Neutrophil (primary cell): Measurements from ENCODE around the gene STK32C.

Source experiments
- H3K27ac ChIP-seq: fragments of 200-600 bp; sonication (generic); 2 replicates; pipeline ENCODE4 v1.5.1; 2016; ENCODE audit warnings: mild to moderate bottlenecking, moderate library complexity
- H3K27me3 ChIP-seq: fragments of 200-600 bp; sonication (generic); 2 replicates; pipeline ENCODE4 v1.6.0; 2016; ENCODE audit warnings: mild to moderate bottlenecking
- H3K36me3 ChIP-seq: fragments of 200-600 bp; sonication (generic); 2 replicates; pipeline ENCODE4 v1.5.1; 2017
- H3K4me1 ChIP-seq, 2 experiments: fragments of 200-600 bp in 1 of 2; sonication (generic) in 1 of 2; 1 replicate in 1 of 2; 2 replicates in 1 of 2; pipeline versions ENCODE4 v1.5.1 to v1.6.1; 2013 to 2016; ENCODE audit warnings: low read depth in 1 of 2, low read length in 1 of 2, mild to moderate bottlenecking in 1 of 2, moderate library complexity in 1 of 2; ENCODE audit not compliant: control insufficient read depth in 1 of 2, insufficient read depth in 1 of 2
- H3K4me3 ChIP-seq, 2 experiments: fragments of 200-600 bp in 1 of 2; sonication (generic) in 1 of 2; 1 replicate in 1 of 2; 2 replicates in 1 of 2; pipeline ENCODE4 v1.5.1; 2013 to 2016; ENCODE audit warnings: low read depth in 1 of 2, low read length in 1 of 2, mild to moderate bottlenecking in 1 of 2, moderate library complexity in 1 of 2
- H3K9me3 ChIP-seq: fragments of 200-600 bp; sonication (generic); 2 replicates; pipeline ENCODE4 v1.5.1; 2016
- TF ChIP-seq, protein P1 (sequence below): fragments of 200-600 bp; sonication (generic); IDR thresholded peaks from 2 replicates; pipeline ENCODE4 v1.5.1; 2016; ENCODE audit warnings: antibody characterized with exemption

Gene STK32C

DNA sequence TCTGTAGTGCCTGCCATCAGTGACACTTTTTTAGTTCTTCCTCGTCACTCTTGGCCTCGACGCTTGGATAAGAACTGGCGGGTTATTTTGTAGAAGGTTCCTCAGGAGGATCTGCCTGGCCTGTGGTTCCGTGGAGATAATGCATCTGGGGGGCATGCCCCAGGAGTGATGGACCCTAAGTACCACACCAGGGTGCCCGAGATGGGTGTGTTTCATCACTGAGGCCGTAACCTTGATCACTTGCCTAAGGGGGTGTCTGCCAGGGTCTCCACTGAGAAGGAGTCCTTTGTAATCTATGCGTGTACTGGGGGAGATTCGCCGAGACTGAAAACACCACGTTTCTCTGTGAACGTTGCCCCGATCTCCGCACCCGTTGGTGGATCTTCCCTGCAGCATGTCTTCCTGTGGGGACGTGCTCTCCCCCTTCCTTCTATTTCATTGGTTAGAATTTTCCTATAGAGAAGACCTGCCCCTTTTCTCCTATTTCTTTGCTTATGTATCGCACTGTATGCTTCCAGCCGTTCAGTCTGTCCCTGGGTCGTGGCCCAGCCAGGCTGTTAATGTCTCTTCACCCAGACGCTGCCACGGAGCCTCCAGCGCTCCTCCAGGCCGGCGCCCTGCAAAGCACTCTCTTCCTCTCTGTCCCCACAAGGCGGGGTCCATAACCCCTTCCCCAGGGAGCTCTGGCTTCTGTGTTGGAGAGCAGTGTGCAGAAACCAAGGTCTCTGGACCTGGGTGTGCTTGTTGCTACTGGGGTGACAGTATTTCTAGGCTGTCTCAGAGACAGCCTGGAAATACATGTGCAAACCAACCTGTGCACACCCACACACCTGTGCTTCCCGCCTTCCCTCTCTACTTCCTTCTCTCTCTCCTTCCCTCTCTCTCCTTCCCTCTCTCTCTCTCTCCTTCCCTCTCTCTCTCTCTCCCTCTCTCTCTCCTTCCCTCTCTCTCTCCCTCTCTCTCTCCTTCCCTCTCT, 135.4 kb downstream of the STK32C start:
- TF ChIP-seq, protein P1, sequence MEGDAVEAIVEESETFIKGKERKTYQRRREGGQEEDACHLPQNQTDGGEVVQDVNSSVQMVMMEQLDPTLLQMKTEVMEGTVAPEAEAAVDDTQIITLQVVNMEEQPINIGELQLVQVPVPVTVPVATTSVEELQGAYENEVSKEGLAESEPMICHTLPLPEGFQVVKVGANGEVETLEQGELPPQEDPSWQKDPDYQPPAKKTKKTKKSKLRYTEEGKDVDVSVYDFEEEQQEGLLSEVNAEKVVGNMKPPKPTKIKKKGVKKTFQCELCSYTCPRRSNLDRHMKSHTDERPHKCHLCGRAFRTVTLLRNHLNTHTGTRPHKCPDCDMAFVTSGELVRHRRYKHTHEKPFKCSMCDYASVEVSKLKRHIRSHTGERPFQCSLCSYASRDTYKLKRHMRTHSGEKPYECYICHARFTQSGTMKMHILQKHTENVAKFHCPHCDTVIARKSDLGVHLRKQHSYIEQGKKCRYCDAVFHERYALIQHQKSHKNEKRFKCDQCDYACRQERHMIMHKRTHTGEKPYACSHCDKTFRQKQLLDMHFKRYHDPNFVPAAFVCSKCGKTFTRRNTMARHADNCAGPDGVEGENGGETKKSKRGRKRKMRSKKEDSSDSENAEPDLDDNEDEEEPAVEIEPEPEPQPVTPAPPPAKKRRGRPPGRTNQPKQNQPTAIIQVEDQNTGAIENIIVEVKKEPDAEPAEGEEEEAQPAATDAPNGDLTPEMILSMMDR, result no peak
- H3K4me1 ChIP-seq, result no peaks in the 10 kb centered on the region
- H3K36me3 ChIP-seq, result no peaks in the 10 kb centered on the region
- no peak overlapping the region for H3K4me3 ChIP-seq
- no peak overlapping the region for H3K27ac ChIP-seq
- peaks cover 28% of the 10 kb centered on the region for H3K27me3 ChIP-seq
- no peaks in the 10 kb centered on the region for H3K9me3 ChIP-seq

- no peaks in the 10 kb centered on the region for H3K4me1 ChIP-seq
- H3K36me3 ChIP-seq, result no peaks in the 10 kb centered on the region
- H3K4me3 ChIP-seq, result no peak overlapping the region
- H3K9me3 ChIP-seq, result no peaks in the 10 kb centered on the region
- no peak overlapping the region for H3K27ac ChIP-seq
- H3K27me3 ChIP-seq, result peaks cover 12% of the 10 kb centered on the region
- TF ChIP-seq, protein P1, result no peak
Observed at GRCh38 chr10:132170561-132171361, 137.0 kb downstream of the STK32C start.

- Histone ChIP-seq H3K36me3 (no peaks in the 10 kb centered on the region), H3K4me3 (no peak overlapping the region), H3K9me3 (no peaks in the 10 kb centered on the region)
Observed at GRCh38 chr10:132169766-132170560, 137.8 kb downstream of the STK32C start.

GRCh38 chr10:132169031-132169765, 138.6 kb downstream of the STK32C start:
- H3K4me1 ChIP-seq, result no peaks in the 10 kb centered on the region
- peaks cover 16% of the 10 kb centered on the region for H3K27me3 ChIP-seq
- H3K36me3 ChIP-seq, result no peaks in the 10 kb centered on the region
- no peaks in the 10 kb centered on the region for H3K9me3 ChIP-seq
- H3K4me3 ChIP-seq, result no peak overlapping the region
- no peak overlapping the region for H3K27ac ChIP-seq
- TF ChIP-seq, protein P1, result no peak

More at GRCh38 chr10:132169766-132170560, 137.8 kb downstream of the STK32C start:
- peaks cover 8% of the 10 kb centered on the region for H3K27me3 ChIP-seq
- H3K27ac ChIP-seq, result no peak overlapping the region
- TF ChIP-seq, protein P1, result no peak
- no peaks in the 10 kb centered on the region for H3K4me1 ChIP-seq
